Activated naive CD4-positive, alpha-beta T cell treated with anti-CD3 and anti-CD28 coated beads, Interleukin-2, amount 50 U/mL, for 24 hours (primary cell): ENCODE results near the gene NTSR1.

Experiments
- H3K27ac Mint-ChIP-seq: one replicate; pipeline ENCODE4 v1.8.0; 2021; ENCODE audit warnings: mild to moderate bottlenecking, mixed read lengths
- H3K27me3 Mint-ChIP-seq: one replicate; pipeline ENCODE4 v1.8.0; 2021; ENCODE audit warnings: mixed read lengths
- H3K36me3 Mint-ChIP-seq: one replicate; pipeline ENCODE4 v1.8.0; 2021; ENCODE audit warnings: mixed read lengths
- H3K4me1 Mint-ChIP-seq: one replicate; pipeline ENCODE4 v1.8.0; 2021; ENCODE audit warnings: mixed read lengths
- H3K4me3 Mint-ChIP-seq: one replicate; pipeline ENCODE4 v1.8.0; 2021; ENCODE audit warnings: mild to moderate bottlenecking, mixed read lengths
- H3K9me3 Mint-ChIP-seq: one replicate; pipeline ENCODE4 v1.8.0; 2021; ENCODE audit warnings: mixed read lengths

Gene NTSR1

GRCh38 chr20:62721511-62722370, 13.1 kb downstream of the NTSR1 start:
- no peaks in the 10 kb centered on the region for H3K27me3 Mint-ChIP-seq
- peaks cover 21% of the 10 kb centered on the region for H3K4me1 Mint-ChIP-seq
- no peak overlapping the region for H3K27ac Mint-ChIP-seq
- peaks cover 7% of the 10 kb centered on the region for H3K36me3 Mint-ChIP-seq
- H3K4me3 Mint-ChIP-seq: no peak overlapping the region
- no peaks in the 10 kb centered on the region for H3K9me3 Mint-ChIP-seq

- no peaks in the 10 kb centered on the region for H3K9me3 Mint-ChIP-seq
- H3K4me3 Mint-ChIP-seq: no peak overlapping the region
- H3K27me3 Mint-ChIP-seq: no peaks in the 10 kb centered on the region
- H3K4me1 Mint-ChIP-seq: peaks cover 14% of the 10 kb centered on the region
- no peak overlapping the region for H3K27ac Mint-ChIP-seq
- peaks cover 7% of the 10 kb centered on the region for H3K36me3 Mint-ChIP-seq
Measured at GRCh38 chr20:62722627-62723026, 14.0 kb downstream of the NTSR1 start.

GRCh38 chr20:62723351-62723750, 14.7 kb downstream of the NTSR1 start:
- no peak overlapping the region for H3K4me3 Mint-ChIP-seq
- no peaks in the 10 kb centered on the region for H3K27me3 Mint-ChIP-seq
- H3K4me1 Mint-ChIP-seq: peaks cover 15% of the 10 kb centered on the region
- peaks cover 7% of the 10 kb centered on the region for H3K36me3 Mint-ChIP-seq
- H3K27ac Mint-ChIP-seq: no peak overlapping the region
- no peaks in the 10 kb centered on the region for H3K9me3 Mint-ChIP-seq

GRCh38 chr20:62723768-62724450, 15.3 kb downstream of the NTSR1 start:
- Mint-ChIP-seq H3K27ac (no peak overlapping the region), H3K4me3 (no peak overlapping the region), H3K36me3 (peaks cover 7% of the 10 kb centered on the region), H3K9me3 (no peaks in the 10 kb centered on the region), H3K27me3 (no peaks in the 10 kb centered on the region), H3K4me1 (peaks cover 18% of the 10 kb centered on the region)

- peaks cover 18% of the 10 kb centered on the region for H3K4me1 Mint-ChIP-seq
- H3K27me3 Mint-ChIP-seq: no peaks in the 10 kb centered on the region
- peaks cover 5% of the 10 kb centered on the region for H3K36me3 Mint-ChIP-seq
- no peak overlapping the region for H3K4me3 Mint-ChIP-seq
- no peaks in the 10 kb centered on the region for H3K9me3 Mint-ChIP-seq
- H3K27ac Mint-ChIP-seq: peak overlapping the region; percentile 17
Measured at GRCh38 chr20:62724692-62725595, 16.3 kb downstream of the NTSR1 start.

GRCh38 chr20:62725596-62726268, 17.1 kb downstream of the NTSR1 start:
- H3K4me1 Mint-ChIP-seq: peaks cover 18% of the 10 kb centered on the region
- no peak overlapping the region for H3K27ac Mint-ChIP-seq
- H3K27me3 Mint-ChIP-seq: no peaks in the 10 kb centered on the region
- no peaks in the 10 kb centered on the region for H3K9me3 Mint-ChIP-seq
- H3K36me3 Mint-ChIP-seq: peaks cover 2% of the 10 kb centered on the region
- no peak overlapping the region for H3K4me3 Mint-ChIP-seq

- H3K27me3 Mint-ChIP-seq: no peaks in the 10 kb centered on the region
Measured at GRCh38 chr20:62726276-62726675, 17.6 kb downstream of the NTSR1 start.

GRCh38 chr20:62726716-62727583, 18.3 kb downstream of the NTSR1 start:
- Mint-ChIP-seq H3K4me1 (peaks cover 10% of the 10 kb centered on the region), H3K27ac (no peak overlapping the region), H3K4me3 (no peak overlapping the region), H3K36me3 (no peaks in the 10 kb centered on the region), H3K9me3 (no peaks in the 10 kb centered on the region), H3K27me3 (no peaks in the 10 kb centered on the region)

More at GRCh38 chr20:62726276-62726675, 17.6 kb downstream of the NTSR1 start:
- no peak overlapping the region for H3K27ac Mint-ChIP-seq
- no peaks in the 10 kb centered on the region for H3K9me3 Mint-ChIP-seq
- H3K36me3 Mint-ChIP-seq: peaks cover 2% of the 10 kb centered on the region
- peaks cover 16% of the 10 kb centered on the region for H3K4me1 Mint-ChIP-seq
- no peak overlapping the region for H3K4me3 Mint-ChIP-seq

- Mint-ChIP-seq H3K27me3 (no peaks in the 10 kb centered on the region), H3K27ac (no peak overlapping the region), H3K4me1 (peaks cover 10% of the 10 kb centered on the region), H3K9me3 (no peaks in the 10 kb centered on the region), H3K36me3 (no peaks in the 10 kb centered on the region), H3K4me3 (no peak overlapping the region)
Measured at GRCh38 chr20:62727584-62728027, 19.0 kb downstream of the NTSR1 start.

GRCh38 chr20:62728028-62728780, 19.6 kb downstream of the NTSR1 start:
- H3K4me1 Mint-ChIP-seq: peaks cover 10% of the 10 kb centered on the region
- no peaks in the 10 kb centered on the region for H3K36me3 Mint-ChIP-seq
- peak overlapping the region; percentile 47 for H3K4me3 Mint-ChIP-seq
- H3K27me3 Mint-ChIP-seq: no peaks in the 10 kb centered on the region
- H3K9me3 Mint-ChIP-seq: no peaks in the 10 kb centered on the region
- H3K27ac Mint-ChIP-seq: peak overlapping the region; percentile 12

- Mint-ChIP-seq H3K27me3 (no peaks in the 10 kb centered on the region), H3K27ac (no peak overlapping the region), H3K9me3 (no peaks in the 10 kb centered on the region), H3K4me1 (peaks cover 10% of the 10 kb centered on the region), H3K36me3 (no peaks in the 10 kb centered on the region), H3K4me3 (no peak overlapping the region)
Measured at GRCh38 chr20:62728781-62729300, 20.2 kb downstream of the NTSR1 start.

- H3K36me3 Mint-ChIP-seq: no peaks in the 10 kb centered on the region
- H3K27me3 Mint-ChIP-seq: no peaks in the 10 kb centered on the region
- H3K4me1 Mint-ChIP-seq: peaks cover 6% of the 10 kb centered on the region
- no peak overlapping the region for H3K4me3 Mint-ChIP-seq
- H3K27ac Mint-ChIP-seq: peak overlapping the region; percentile 84
- no peaks in the 10 kb centered on the region for H3K9me3 Mint-ChIP-seq
Measured at GRCh38 chr20:62730481-62730880, 21.8 kb downstream of the NTSR1 start.

GRCh38 chr20:62732031-62732760, 23.6 kb downstream of the NTSR1 start:
- H3K4me3 Mint-ChIP-seq: no peak overlapping the region
- H3K36me3 Mint-ChIP-seq: no peaks in the 10 kb centered on the region
- no peak overlapping the region for H3K27ac Mint-ChIP-seq
- no peaks in the 10 kb centered on the region for H3K27me3 Mint-ChIP-seq
- peaks cover 6% of the 10 kb centered on the region for H3K4me1 Mint-ChIP-seq
- H3K9me3 Mint-ChIP-seq: no peaks in the 10 kb centered on the region
